Endothelial cell of umbilical vein (primary cell): ENCODE results near the gene PARVA. TPM values are rescaled to one million over a fixed set of nuclear protein-coding genes. Genes with fewer than 3 reads are reported as not detected.
"Not testable (repeated sequence)": the region's sequence is repeated elsewhere in the genome, so short reads cannot be mapped to it uniquely, and the experiment has no call there.

ENCODE experiments used
- BruUV-seq: library from RNA; stranded (reverse); fragments of 400-500 nt; replicated peaks from 2 replicates; lab custom pipeline; 2021; lab: Mats Ljungman, UMichigan
- CTCF ChIA-PET: fragments of 300-600, 350-600 bp; sonication (Branson Sonifier 250); formaldehyde crosslinking; loops from one replicate; lab custom pipeline; 2021; ENCODE audit warnings: antibody characterized with exemption, inconsistent platforms; lab: Charles Lee
- POLR2A ChIA-PET: fragments of 300-600, 350-600 bp; sonication (Branson Sonifier 250); formaldehyde crosslinking; loops from one replicate; lab custom pipeline; 2021; ENCODE audit warnings: antibody characterized with exemption, inconsistent platforms; lab: Charles Lee
- DNase-seq: peaks from one replicate; pipeline ENCODE4 v3.0.0-alpha.2; 2011; ENCODE audit warnings: low read depth, low spot score
- FAIRE-seq: peaks from 2 replicates; lab custom pipeline; 2011; peaks lifted over from hg19 to GRCh38; lab: Jason Lieb, UNC
- H2AFZ ChIP-seq: 2 replicates; pipeline ENCODE4 v1.6.0; 2012; ENCODE audit warnings: low read depth, low read length, control low read depth, inconsistent platforms
- H3K27ac ChIP-seq: 2 replicates; pipeline ENCODE4 v1.5.1; 2011; ENCODE audit warnings: low read depth, mild to moderate bottlenecking, control low read depth, low read length, moderate library complexity; ENCODE audit not compliant: insufficient read depth
- H3K27me3 ChIP-seq, 2 experiments: 2 replicates each; pipeline versions ENCODE4 v1.6.0 to v1.6.1; 2011; ENCODE audit warnings: low read length in 2 of 2, mixed read lengths in 1 of 2; ENCODE audit not compliant: control insufficient read depth in 2 of 2, insufficient read depth in 2 of 2
- H3K36me3 ChIP-seq, 2 experiments: 2 replicates in 1 of 2; 3 replicates in 1 of 2; pipeline ENCODE4 v1.5.1; 2011; ENCODE audit warnings: low read length in 2 of 2, mild to moderate bottlenecking in 1 of 2, moderate library complexity in 1 of 2; ENCODE audit not compliant: control insufficient read depth in 2 of 2, insufficient read depth in 2 of 2; ENCODE audit errors: extremely low read depth in 1 of 2
- H3K4me1 ChIP-seq: 3 replicates; pipeline ENCODE4 v1.5.1; 2011; ENCODE audit warnings: mild to moderate bottlenecking, low read length; ENCODE audit not compliant: control insufficient read depth, insufficient read depth; ENCODE audit errors: extremely low read depth
- H3K4me2 ChIP-seq: 2 replicates; pipeline ENCODE4 v1.6.1; 2011; ENCODE audit warnings: low read length, control low read depth, mixed read lengths; ENCODE audit not compliant: insufficient read depth
- H3K4me3 ChIP-seq, 3 experiments: fragments of 200-600 bp in 1 of 3; sonication (generic), shearing (Covaris generic) in 1 of 3; replicated peaks in 1 of 3; 2 replicates each; pipeline ENCODE4 v1.5.1; 2011 to 2016; ENCODE audit warnings: control low read depth in 3 of 3, low read length in 3 of 3, mild to moderate bottlenecking in 2 of 3, inconsistent platforms in 1 of 3, low read depth in 1 of 3, moderate library complexity in 1 of 3; ENCODE audit not compliant: insufficient read depth in 1 of 3
- H3K79me2 ChIP-seq: 2 replicates; pipeline ENCODE4 v1.6.0; 2012; ENCODE audit warnings: low read length, inconsistent platforms; ENCODE audit not compliant: control insufficient read depth, insufficient read depth
- H3K9ac ChIP-seq: replicated peaks from 2 replicates; pipeline ENCODE3; 2011; ENCODE audit warnings: low read length, control low read depth; ENCODE audit not compliant: insufficient read depth; ENCODE audit errors: extremely low read depth
- H3K9me1 ChIP-seq: replicated peaks from 3 replicates; pipeline ENCODE4 v1.6.0; 2011; ENCODE audit warnings: mild to moderate bottlenecking, low read length; ENCODE audit not compliant: control insufficient read depth, insufficient read depth; ENCODE audit errors: extremely low read depth
- H3K9me3 ChIP-seq: replicated peaks from 2 replicates; pipeline ENCODE4 v1.5.1; 2012; ENCODE audit warnings: low read length, inconsistent platforms; ENCODE audit not compliant: control insufficient read depth, insufficient read depth
- H4K20me1 ChIP-seq: replicated peaks from 2 replicates; pipeline ENCODE3; 2011; ENCODE audit warnings: mild to moderate bottlenecking, low read length; ENCODE audit not compliant: control insufficient read depth, insufficient read depth; ENCODE audit errors: extremely low read depth
- CTCF ChIP-seq, 2 donors: IDR thresholded peaks; 1 replicate in 1 of 2; 2 replicates in 1 of 2; pipeline ENCODE4 v1.5.1; 2011; ENCODE audit warnings: low read length in 2 of 2, mild to moderate bottlenecking in 2 of 2, moderate library complexity in 2 of 2, control low read depth in 1 of 2, inconsistent platforms in 1 of 2, low read depth in 1 of 2; ENCODE audit not compliant: insufficient read depth in 1 of 2; ENCODE audit errors: extremely low read depth in 1 of 2
- EZH2 ChIP-seq: IDR thresholded peaks from 2 replicates; pipeline ENCODE4 v1.6.1; 2012; ENCODE audit warnings: borderline replicate concordance, low read depth, mild to moderate bottlenecking, moderate library complexity, low read length, inconsistent platforms; ENCODE audit not compliant: severe bottlenecking
- FOS ChIP-seq: IDR thresholded peaks from 2 replicates; pipeline ENCODE4 v1.6.1; 2011; ENCODE audit warnings: mild to moderate bottlenecking, low read length, moderate library complexity, borderline replicate concordance; ENCODE audit not compliant: insufficient read depth
- GATA2 ChIP-seq: IDR thresholded peaks from 2 replicates; pipeline ENCODE4 v1.7.0; 2011; ENCODE audit warnings: low read depth, mild to moderate bottlenecking, moderate library complexity, mixed read lengths, low read length; ENCODE audit not compliant: insufficient read length, insufficient read depth
- JUN ChIP-seq: IDR thresholded peaks from 2 replicates; pipeline ENCODE4 v1.6.1; 2011; ENCODE audit warnings: borderline replicate concordance, low read depth; ENCODE audit not compliant: insufficient read length, insufficient read depth
- MAX ChIP-seq: IDR thresholded peaks from 2 replicates; pipeline ENCODE4 v1.6.1; 2011; ENCODE audit not compliant: insufficient read depth, insufficient read length
- MYC ChIP-seq: IDR thresholded peaks from one replicate; pipeline ENCODE4 v1.6.1; 2011; ENCODE audit warnings: mild to moderate bottlenecking, low read depth, low read length
- POLR2A ChIP-seq: IDR thresholded peaks from 2 replicates; pipeline ENCODE4 v1.6.1; 2012; ENCODE audit warnings: low read depth, mild to moderate bottlenecking, control low read depth, low read length
- POLR2AphosphoS5 ChIP-seq: IDR thresholded peaks from 2 replicates; pipeline ENCODE4 v1.6.1; 2012; ENCODE audit warnings: low read depth, mild to moderate bottlenecking, control low read depth, low read length, moderate library complexity; ENCODE audit not compliant: insufficient read depth
- dilution Hi-C: fragments of 300-500 bp; cut with MboI; formaldehyde crosslinking; loops from one replicate; pipeline ENCODE4 v1.15.0; 2019; ENCODE audit warnings: low sequenced_read_pairs; ENCODE audit not compliant: extremely low pct_ligation_motif_present
- intact Hi-C: fragments of 100-400 bp; cut with micrococcal nuclease; formaldehyde crosslinking; loops from one replicate; pipeline ENCODE4 v1.10.0; 2022
- polyA plus RNA-seq, 4 experiments: library from polyadenylated mRNA; depleted of rRNA in 3 of 4; stranded (reverse) in 3 of 4; unstranded in 1 of 4; fragments of >200 nt; gene quantifications; 2 replicates each; pipeline versions ENCODE4 v1.2.1 to v1.2.3, GENCODE V29; 2011 to 2012; ENCODE audit warnings: missing spikeins in 1 of 4
- total RNA-seq: library from RNA; stranded (reverse); gene quantifications from 2 replicates; pipeline ENCODE4 v1.2.3, GENCODE V29; 2021

PARVA gene
- total and polyA plus RNA-seq, 2 donors (not counting 3 experiments of a cell fraction or from before 2014, with no cell fraction given): 40.6 to 104 TPM

- H3K36me3 ChIP-seq, H3K9me3 ChIP-seq, dilution Hi-C loops, H3K4me1 ChIP-seq, H2AFZ ChIP-seq, H3K4me2 ChIP-seq, H3K27ac ChIP-seq, BruUV-seq, H4K20me1 ChIP-seq, DNase-seq, intact Hi-C loops, H3K9me1 ChIP-seq, FAIRE-seq, POLR2A ChIA-PET, H3K9ac ChIP-seq, H3K79me2 ChIP-seq, H3K4me3 ChIP-seq: not testable (repeated sequence)
- H3K27me3 ChIP-seq: peaks cover 5 to 13% of the 10 kb centered on the region in 2 experiments
- CTCF ChIA-PET: interaction anchor here (1.2 kb wide), 1 partner anchor 18 kb away, joined by 3 read pairs; no protein-coding TSS in a partner anchor
Measured at GRCh38 chr11:12357697-12358096, 19.7 kb upstream of the PARVA start.

- Histone ChIP-seq H3K4me2 (no peak overlapping the region), H2AFZ (no peak overlapping the region), H3K27ac (no peak overlapping the region), H3K4me3 (no peak overlapping the region), H4K20me1 (no peaks in the 10 kb centered on the region), H3K9ac (no peak overlapping the region), H3K9me1 (no peaks in the 10 kb centered on the region), H3K79me2 (no peaks in the 10 kb centered on the region), H3K9me3 (no peaks in the 10 kb centered on the region), H3K36me3 (no peaks in the 10 kb centered on the region), H3K27me3 (peaks cover 11 to 17% of the 10 kb centered on the region in 2 experiments), H3K4me1 (no peaks in the 10 kb centered on the region)
- CTCF ChIA-PET: interaction anchor here (0.8 to 1.6 kb wide), 2 partner anchors 10 to 28 kb away, joined by 3 to 4 read pairs; no protein-coding TSS in a partner anchor
- no TSS peak for BruUV-seq
- intact Hi-C loops: no loop called here
- POLR2A ChIA-PET: no interaction called here
- dilution Hi-C loops: no loop called here
- FAIRE-seq: no peak
- DNase-seq: no peak
- no peak for TF ChIP-seq MYC
- no peak for TF ChIP-seq CTCF (IDR thresholded peaks at IDR 0.05; ENCODE audit: extremely low read depth in 1 of 2, insufficient read depth in 1 of 2, low read depth in 1 of 2, low read length in 2 of 2)
- TF ChIP-seq FOS: no peak
- no peak for TF ChIP-seq POLR2A
- no peak for TF ChIP-seq MAX
- TF ChIP-seq JUN: no peak
- no peak for TF ChIP-seq POLR2AphosphoS5
- no peak for TF ChIP-seq EZH2
- TF ChIP-seq GATA2: no peak
Measured at GRCh38 chr11:12358302-12359188, 18.8 kb upstream of the PARVA start.
